ENCODE measurements around the gene MED4.

MED4 gene

GRCh38 chr13:48040896-48041295, 54.0 kb downstream of the MED4 start:
- DNase-seq (ENCODE audit: low read depth), result no peak
- no peak for TF ChIP-seq CTCF (IDR thresholded peaks at IDR 0.05; ENCODE audit: control insufficient read depth, extremely low read depth, insufficient read depth)
- H3K4me3 ChIP-seq (ENCODE audit: low read depth, low read length), result no peak overlapping the region

GRCh38 chr13:48040049-48040448, 54.9 kb downstream of the MED4 start:
- no peak overlapping the region for H3K4me3 ChIP-seq (ENCODE audit: low read depth, low read length)
- no peak for TF ChIP-seq CTCF (IDR thresholded peaks at IDR 0.05; ENCODE audit: control insufficient read depth, extremely low read depth, insufficient read depth)
- DNase-seq (ENCODE audit: low read depth), result no peak

- no peak for DNase-seq (ENCODE audit: low read depth)
- peak overlapping the region; percentile 87 for H3K4me3 ChIP-seq (ENCODE audit: low read depth, low read length)
- TF ChIP-seq CTCF (IDR thresholded peaks at IDR 0.05; ENCODE audit: control insufficient read depth, extremely low read depth, insufficient read depth), result no peak
Measured at GRCh38 chr13:48038761-48039160, 56.1 kb downstream of the MED4 start.

- peak within 1 kb of the TSS; percentile 87 for H3K4me3 ChIP-seq (ENCODE audit: low read depth, low read length)
- peak; percentile 88 for DNase-seq (ENCODE audit: low read depth)
- TF ChIP-seq CTCF (IDR thresholded peaks at IDR 0.05; ENCODE audit: control insufficient read depth, extremely low read depth, insufficient read depth), result peak; percentile 92
Measured at GRCh38 chr13:48037346-48038173, 57.3 kb downstream of the MED4 start, which contains the start of gene NUDT15. NUDT15 (plus strand) TSS chr13:48037726; CDS start chr13:48037747, 21 bp downstream.

- TF ChIP-seq CTCF (IDR thresholded peaks at IDR 0.05; ENCODE audit: control insufficient read depth, extremely low read depth, insufficient read depth), result no peak
- no peak for DNase-seq (ENCODE audit: low read depth)
Measured at GRCh38 chr13:48029859-48030258, 65.0 kb downstream of the MED4 start.

GRCh38 chr13:48028066-48028465, 66.8 kb downstream of the MED4 start:
- no peak for DNase-seq (ENCODE audit: low read depth)
- no peak overlapping the region for H3K4me3 ChIP-seq (ENCODE audit: low read depth, low read length)
- TF ChIP-seq CTCF (IDR thresholded peaks at IDR 0.05; ENCODE audit: control insufficient read depth, extremely low read depth, insufficient read depth), result no peak

More at GRCh38 chr13:48029859-48030258, 65.0 kb downstream of the MED4 start:
- H3K4me3 ChIP-seq (ENCODE audit: low read depth, low read length), result no peak overlapping the region
